Measurements from ENCODE around the gene TACC2.

DNA sequence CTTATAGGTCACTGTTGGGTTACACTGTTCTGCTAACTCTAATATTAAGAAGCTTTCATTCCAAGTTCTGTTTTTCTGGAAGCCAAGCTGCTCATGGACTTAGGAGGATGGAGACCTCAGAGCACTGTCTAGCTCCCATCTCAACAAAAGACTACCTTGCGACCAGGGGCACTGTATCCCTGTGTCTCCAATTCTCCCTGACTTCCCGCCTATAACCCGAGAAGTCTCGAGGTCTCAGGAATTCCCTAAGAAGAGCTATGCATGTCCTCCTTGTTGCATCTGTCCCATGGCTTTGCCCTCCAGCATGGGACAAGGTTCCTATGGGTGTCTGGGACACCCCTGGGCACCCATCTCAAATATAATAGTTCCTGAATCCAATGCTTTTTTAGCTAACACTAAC is 313.4 kb downstream of the TACC2 start:
- TF ChIP-seq CTCF (IDR thresholded peaks at IDR 0.05) (no peak), POLR2A (IDR thresholded peaks at IDR 0.05) (no peak)
